HEK293 (cell line): ENCODE results near the gene MALSU1.
A peak's percentile ranks its signal among the peaks of the same experiment; 100 is the strongest.

Experiments used
- CTCF ChIA-PET: fragments of 350-600 bp; formaldehyde crosslinking; extraction: SDS; loops from one replicate; lab custom pipeline; 2021; ENCODE audit warnings: antibody characterized with exemption; lab: Yijun Ruan, JAX
- POLR2A ChIA-PET: fragments of 300-600 bp; formaldehyde crosslinking; extraction: SDS; loops from one replicate; lab custom pipeline; 2020; ENCODE audit warnings: antibody characterized with exemption, inconsistent platforms; lab: Yijun Ruan, JAX
- H3K27ac ChIP-seq: fragments of 200-500 bp; sonication (Bioruptor generic); 2 replicates; pipeline ENCODE4 v1.5.1; 2014; ENCODE audit warnings: low read depth, low read length, control low read depth, inconsistent platforms; ENCODE audit errors: extremely low read depth
- H3K36me3 ChIP-seq, 2 experiments: fragments of 200-500 bp in 1 of 2; sonication (Bioruptor generic) in 1 of 2; 1 replicate in 1 of 2; 2 replicates in 1 of 2; pipeline ENCODE4 v1.5.1; 2014 to 2017; ENCODE audit warnings: inconsistent platforms in 2 of 2, low read length in 2 of 2; ENCODE audit not compliant: control insufficient read depth in 2 of 2, insufficient read depth in 1 of 2
- H3K4me1 ChIP-seq: fragments of 200-500 bp; sonication (Bioruptor generic); 2 replicates; pipeline ENCODE4 v1.5.1; 2014; ENCODE audit warnings: mild to moderate bottlenecking, low read length, inconsistent platforms; ENCODE audit not compliant: control insufficient read depth, insufficient read depth
- H3K4me3 ChIP-seq: 2 replicates; pipeline ENCODE4 v1.5.1; 2011; ENCODE audit warnings: low read depth, mild to moderate bottlenecking, control low read depth, low read length, moderate library complexity
- H3K9me3 ChIP-seq: fragments of 200-500 bp; sonication (Bioruptor generic); 2 replicates; pipeline ENCODE4 v1.5.1; 2014; ENCODE audit warnings: low read depth, low read length, inconsistent platforms; ENCODE audit not compliant: control insufficient read depth, insufficient read depth
- GLIS2 ChIP-seq: fragments of 450-650 bp; formaldehyde crosslinking; IDR thresholded peaks from 2 replicates; pipeline ENCODE4 v1.5.1; 2016; ENCODE audit warnings: missing biosample characterization, missing genetic modification characterization
- HOXC10 ChIP-seq: sonication (generic); formaldehyde crosslinking; IDR thresholded peaks from 2 replicates; pipeline ENCODE4 v1.8.1; 2023; ENCODE audit warnings: mild to moderate bottlenecking, missing genetic modification reagents
- KLF10 ChIP-seq: fragments of 450-650 bp; IDR thresholded peaks from 2 replicates; pipeline ENCODE4 v1.5.1; 2018; ENCODE audit warnings: missing biosample characterization, mild to moderate bottlenecking, missing genetic modification characterization
- PRDM6 ChIP-seq: fragments of 450-650 bp; formaldehyde crosslinking; IDR thresholded peaks from 2 replicates; pipeline ENCODE4 v1.5.1; 2017; ENCODE audit warnings: missing biosample characterization, missing genetic modification characterization
- SP7 ChIP-seq: fragments of 450-650 bp; formaldehyde crosslinking; IDR thresholded peaks from 2 replicates; pipeline ENCODE4 v1.5.1; 2016; ENCODE audit warnings: missing biosample characterization, missing genetic modification characterization
- WT1 ChIP-seq: fragments of 450-650 bp; formaldehyde crosslinking; IDR thresholded peaks from 2 replicates; pipeline ENCODE4 v1.5.1; 2016; ENCODE audit warnings: missing biosample characterization, missing genetic modification characterization
- ZNF266 ChIP-seq: fragments of 450-650 bp; formaldehyde crosslinking; IDR thresholded peaks from 2 replicates; pipeline ENCODE4 v1.5.1; 2016; ENCODE audit warnings: missing biosample characterization, missing genetic modification characterization, low read depth
- ZNF366 ChIP-seq: fragments of 450-650 bp; formaldehyde crosslinking; conservative IDR thresholded peaks from 2 replicates; pipeline ENCODE4 v1.5.1; 2016; ENCODE audit warnings: missing biosample characterization, missing genetic modification characterization
- ZNF600 ChIP-seq: fragments of 450-650 bp; formaldehyde crosslinking; IDR thresholded peaks from 2 replicates; pipeline ENCODE4 v1.5.1; 2016; ENCODE audit warnings: missing biosample characterization, missing genetic modification characterization
- ZNF610 ChIP-seq: fragments of 450-650 bp; formaldehyde crosslinking; IDR thresholded peaks from 2 replicates; pipeline ENCODE4 v1.5.1; 2016; ENCODE audit warnings: missing biosample characterization, missing genetic modification characterization, borderline replicate concordance
- ZNF626 ChIP-seq: fragments of 450-650 bp; sonication (Bioruptor Pico); formaldehyde crosslinking; IDR thresholded peaks from 2 replicates; pipeline ENCODE4 v1.5.1; 2018; ENCODE audit warnings: missing biosample characterization, missing genetic modification characterization, inconsistent platforms
- ZNF629 ChIP-seq: fragments of 450-650 bp; formaldehyde crosslinking; IDR thresholded peaks from 2 replicates; pipeline ENCODE4 v1.5.1; 2017; ENCODE audit warnings: missing biosample characterization, missing genetic modification characterization
- ZNF654 ChIP-seq: fragments of 450-650 bp; formaldehyde crosslinking; IDR thresholded peaks from 2 replicates; pipeline ENCODE4 v1.5.1; 2016; ENCODE audit warnings: low read depth, missing biosample characterization, missing genetic modification characterization
- TF ChIP-seq, protein P1 (sequence below): fragments of 450-650 bp; formaldehyde crosslinking; IDR thresholded peaks from 2 replicates; pipeline ENCODE4 v1.5.1; 2016; ENCODE audit warnings: missing biosample characterization, missing genetic modification characterization
- TF ChIP-seq, protein P2 (sequence below): fragments of 450-650 bp; formaldehyde crosslinking; IDR thresholded peaks from 2 replicates; pipeline ENCODE4 v1.5.1; 2016; ENCODE audit warnings: missing biosample characterization, missing genetic modification characterization
- TF ChIP-seq, protein P3 (sequence below): fragments of 450-650 bp; IDR thresholded peaks from 2 replicates; pipeline ENCODE4 v1.5.1; 2018; ENCODE audit warnings: missing biosample characterization, mild to moderate bottlenecking, missing genetic modification characterization

The MALSU1 gene

GRCh38 chr7:23357190-23358093 lies 58.3 kb downstream of the MALSU1 start (continued):
- TF ChIP-seq, protein P1, sequence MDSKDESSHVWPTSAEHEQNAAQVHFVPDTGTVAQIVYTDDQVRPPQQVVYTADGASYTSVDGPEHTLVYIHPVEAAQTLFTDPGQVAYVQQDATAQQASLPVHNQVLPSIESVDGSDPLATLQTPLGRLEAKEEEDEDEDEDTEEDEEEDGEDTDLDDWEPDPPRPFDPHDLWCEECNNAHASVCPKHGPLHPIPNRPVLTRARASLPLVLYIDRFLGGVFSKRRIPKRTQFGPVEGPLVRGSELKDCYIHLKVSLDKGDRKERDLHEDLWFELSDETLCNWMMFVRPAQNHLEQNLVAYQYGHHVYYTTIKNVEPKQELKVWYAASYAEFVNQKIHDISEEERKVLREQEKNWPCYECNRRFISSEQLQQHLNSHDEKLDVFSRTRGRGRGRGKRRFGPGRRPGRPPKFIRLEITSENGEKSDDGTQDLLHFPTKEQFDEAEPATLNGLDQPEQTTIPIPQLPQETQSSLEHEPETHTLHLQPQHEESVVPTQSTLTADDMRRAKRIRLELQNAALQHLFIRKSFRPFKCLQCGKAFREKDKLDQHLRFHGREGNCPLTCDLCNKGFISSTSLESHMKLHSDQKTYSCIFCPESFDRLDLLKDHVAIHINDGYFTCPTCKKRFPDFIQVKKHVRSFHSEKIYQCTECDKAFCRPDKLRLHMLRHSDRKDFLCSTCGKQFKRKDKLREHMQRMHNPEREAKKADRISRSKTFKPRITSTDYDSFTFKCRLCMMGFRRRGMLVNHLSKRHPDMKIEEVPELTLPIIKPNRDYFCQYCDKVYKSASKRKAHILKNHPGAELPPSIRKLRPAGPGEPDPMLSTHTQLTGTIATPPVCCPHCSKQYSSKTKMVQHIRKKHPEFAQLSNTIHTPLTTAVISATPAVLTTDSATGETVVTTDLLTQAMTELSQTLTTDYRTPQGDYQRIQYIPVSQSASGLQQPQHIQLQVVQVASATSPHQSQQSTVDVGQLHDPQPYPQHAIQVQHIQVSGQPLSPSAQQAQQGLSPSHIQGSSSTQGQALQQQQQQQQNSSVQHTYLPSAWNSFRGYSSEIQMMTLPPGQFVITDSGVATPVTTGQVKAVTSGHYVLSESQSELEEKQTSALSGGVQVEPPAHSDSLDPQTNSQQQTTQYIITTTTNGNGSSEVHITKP, result peak; percentile 50
- TF ChIP-seq ZNF654 (tag by site-specific recombination), result peak; percentile 66
- TF ChIP-seq PRDM6 (tag by site-specific recombination), result peak; percentile 95
- TF ChIP-seq ZNF266 (tag by site-specific recombination), result no peak
- TF ChIP-seq GLIS2 (tag by site-specific recombination), result no peak
- TF ChIP-seq ZNF366 (tag by site-specific recombination), result 0 out of 2 replicates have a peak, but pooled peaks have one; percentile 39
- peak; percentile 47 for TF ChIP-seq WT1 (tag by site-specific recombination)
- TF ChIP-seq, protein P2, sequence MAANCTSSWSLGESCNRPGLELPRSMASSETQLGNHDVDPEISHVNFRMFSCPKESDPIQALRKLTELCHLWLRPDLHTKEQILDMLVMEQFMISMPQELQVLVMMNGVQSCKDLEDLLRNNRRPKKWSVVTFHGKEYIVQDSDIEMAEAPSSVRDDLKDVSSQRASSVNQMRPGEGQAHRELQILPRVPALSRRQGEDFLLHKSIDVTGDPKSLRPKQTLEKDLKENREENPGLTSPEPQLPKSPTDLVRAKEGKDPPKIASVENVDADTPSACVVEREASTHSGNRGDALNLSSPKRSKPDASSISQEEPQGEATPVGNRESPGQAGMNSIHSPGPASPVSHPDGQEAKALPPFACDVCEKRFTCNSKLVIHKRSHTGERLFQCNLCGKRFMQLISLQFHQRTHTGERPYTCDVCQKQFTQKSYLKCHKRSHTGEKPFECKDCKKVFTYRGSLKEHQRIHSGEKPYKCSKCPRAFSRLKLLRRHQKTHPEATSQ, result no peak
- no peak for TF ChIP-seq HOXC10 (CRISPR knock-in tag)
- peak; percentile 98 for TF ChIP-seq SP7 (tag by site-specific recombination)
- no peak for TF ChIP-seq ZNF610 (tag by site-specific recombination)
- TF ChIP-seq, protein P3, sequence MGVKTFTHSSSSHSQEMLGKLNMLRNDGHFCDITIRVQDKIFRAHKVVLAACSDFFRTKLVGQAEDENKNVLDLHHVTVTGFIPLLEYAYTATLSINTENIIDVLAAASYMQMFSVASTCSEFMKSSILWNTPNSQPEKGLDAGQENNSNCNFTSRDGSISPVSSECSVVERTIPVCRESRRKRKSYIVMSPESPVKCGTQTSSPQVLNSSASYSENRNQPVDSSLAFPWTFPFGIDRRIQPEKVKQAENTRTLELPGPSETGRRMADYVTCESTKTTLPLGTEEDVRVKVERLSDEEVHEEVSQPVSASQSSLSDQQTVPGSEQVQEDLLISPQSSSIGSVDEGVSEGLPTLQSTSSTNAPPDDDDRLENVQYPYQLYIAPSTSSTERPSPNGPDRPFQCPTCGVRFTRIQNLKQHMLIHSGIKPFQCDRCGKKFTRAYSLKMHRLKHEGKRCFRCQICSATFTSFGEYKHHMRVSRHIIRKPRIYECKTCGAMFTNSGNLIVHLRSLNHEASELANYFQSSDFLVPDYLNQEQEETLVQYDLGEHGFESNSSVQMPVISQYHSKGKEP (tag by site-specific recombination), result no peak
- peak; percentile 52 for TF ChIP-seq ZNF629
- no peak for TF ChIP-seq KLF10

GRCh38 chr7:23358152-23358674 lies 59.1 kb downstream of the MALSU1 start:
- H3K27ac ChIP-seq, result peak overlapping the region; percentile 54
- peaks cover 6 to 15% of the 10 kb centered on the region in 2 experiments for H3K36me3 ChIP-seq
- POLR2A ChIA-PET, result interaction anchor here (0.5 to 1.7 kb wide), 5 partner anchors 12 to 163 kb away, joined by 3 to 7 read pairs (median 4); no protein-coding TSS in a partner anchor
- no peak overlapping the region for H3K4me3 ChIP-seq
- H3K9me3 ChIP-seq, result no peaks in the 10 kb centered on the region
- TF ChIP-seq ZNF626 (tag by site-specific recombination) (no peak), ZNF600 (tag by site-specific recombination) (0 out of 2 replicates have a peak, but pooled peaks have one; percentile 33)
- CTCF ChIA-PET, result interaction anchor here (0.6 to 1.8 kb wide), 24 partner anchors 9 to 502 kb away, joined by 3 to 13 read pairs (median 4); no protein-coding TSS in a partner anchor
- H3K4me1 ChIP-seq, result peaks cover 22% of the 10 kb centered on the region
